NCI-H1105 treated with DMSO at 0.1 percent for 48 hours (cell line): ENCODE results near the gene NEUROD2.
A peak's percentile ranks its signal among the peaks of the same experiment; 100 is the strongest.

ENCODE experiments used
- DNase-seq: peaks from one replicate; lab custom pipeline; 2025; lab: John Stamatoyannopoulos, UW

NEUROD2 gene

DNA sequence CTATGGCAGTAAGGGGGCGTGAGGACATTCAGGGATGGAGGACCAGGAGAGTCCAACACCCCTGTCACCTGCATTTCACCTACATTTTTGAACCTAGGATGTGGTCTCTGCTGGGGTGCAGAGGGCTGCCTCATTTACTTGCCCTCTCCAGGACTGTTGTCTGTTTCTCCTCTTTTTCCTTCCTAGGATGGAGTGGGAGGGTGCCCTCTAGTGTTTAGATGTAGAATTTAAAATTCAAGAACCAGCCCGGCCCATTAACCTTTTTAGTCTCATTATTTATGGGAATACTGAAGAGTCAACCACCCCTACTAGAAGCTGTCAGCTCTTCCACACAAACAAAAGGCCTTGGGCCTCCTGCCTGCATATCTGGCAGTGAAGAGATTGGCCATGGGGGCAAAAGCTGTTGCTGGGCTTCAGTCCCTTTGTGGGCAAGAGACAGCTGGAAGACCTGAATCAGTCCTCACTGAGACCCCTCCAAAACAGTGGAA, 26.7 kb upstream of the NEUROD2 start:
- peak; percentile 41 for DNase-seq

DNA sequence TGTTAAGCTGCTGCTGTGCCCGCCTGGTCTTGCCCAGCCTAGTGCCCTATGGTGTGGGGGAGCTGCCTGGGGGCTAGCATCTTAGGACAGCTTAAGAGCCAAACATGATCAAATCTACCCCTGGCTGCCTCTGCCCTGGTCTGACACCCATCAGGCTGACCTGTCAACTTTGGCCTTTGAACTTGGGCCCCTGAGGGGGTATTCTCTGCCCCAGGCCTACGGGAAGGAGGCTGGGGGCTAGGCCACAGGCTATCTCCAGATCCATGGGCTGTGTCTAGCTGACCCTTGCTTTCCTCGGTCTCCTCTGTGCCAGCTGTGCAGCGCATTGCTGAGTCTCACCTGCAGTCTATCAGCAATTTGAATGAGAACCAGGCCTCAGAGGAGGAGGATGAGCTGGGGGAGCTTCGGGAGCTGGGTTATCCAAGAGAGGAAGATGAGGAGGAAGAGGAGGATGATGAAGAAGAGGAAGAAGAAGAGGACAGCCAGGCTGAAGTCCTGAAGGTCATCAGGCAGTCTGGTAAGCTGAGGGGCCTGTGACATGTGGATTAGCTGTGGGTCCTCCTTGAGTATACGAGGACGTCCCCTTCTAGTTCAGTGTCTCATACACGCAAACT, 26.0 kb upstream of the NEUROD2 start:
- no peak for DNase-seq

DNA sequence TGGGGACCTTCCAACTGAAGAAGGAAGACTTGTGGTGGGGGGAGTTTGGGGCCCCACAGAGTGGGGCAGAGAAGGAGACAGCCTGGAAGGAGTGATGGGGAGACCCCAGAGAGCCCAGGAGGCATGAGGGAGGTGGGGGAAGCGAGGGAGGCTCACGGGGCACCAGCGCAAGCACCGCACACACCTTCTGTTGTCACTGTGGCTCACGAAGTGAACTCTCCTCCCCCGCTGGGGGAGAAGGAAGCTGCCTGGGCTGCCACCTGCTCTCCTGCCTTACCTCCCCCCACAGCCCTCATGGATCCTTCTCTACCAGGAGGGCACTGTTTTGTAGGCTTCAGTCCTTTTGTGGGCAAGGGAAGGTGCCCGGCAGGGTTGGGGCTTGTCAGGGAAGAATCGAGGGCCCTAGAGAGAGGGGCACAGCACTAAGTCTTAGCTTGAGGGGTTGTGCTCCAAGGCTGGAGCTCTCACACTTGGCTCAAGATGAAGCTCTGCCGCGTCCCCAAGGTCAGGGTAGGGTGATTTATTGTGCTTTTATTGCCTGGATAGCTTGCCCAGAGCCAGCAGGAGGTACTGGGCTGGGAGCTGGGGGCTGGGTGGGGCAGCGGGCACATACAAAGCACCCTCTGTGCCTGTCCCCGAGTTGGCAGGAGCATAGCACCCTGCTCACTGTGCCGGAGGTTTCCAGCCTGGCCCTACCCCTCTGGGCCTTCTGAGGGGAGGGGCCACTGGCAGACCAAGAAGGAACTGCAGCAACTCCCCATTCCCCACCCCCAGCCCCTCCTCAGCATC, 24.6 kb upstream of the NEUROD2 start:
- DNase-seq, result no peak

DNA sequence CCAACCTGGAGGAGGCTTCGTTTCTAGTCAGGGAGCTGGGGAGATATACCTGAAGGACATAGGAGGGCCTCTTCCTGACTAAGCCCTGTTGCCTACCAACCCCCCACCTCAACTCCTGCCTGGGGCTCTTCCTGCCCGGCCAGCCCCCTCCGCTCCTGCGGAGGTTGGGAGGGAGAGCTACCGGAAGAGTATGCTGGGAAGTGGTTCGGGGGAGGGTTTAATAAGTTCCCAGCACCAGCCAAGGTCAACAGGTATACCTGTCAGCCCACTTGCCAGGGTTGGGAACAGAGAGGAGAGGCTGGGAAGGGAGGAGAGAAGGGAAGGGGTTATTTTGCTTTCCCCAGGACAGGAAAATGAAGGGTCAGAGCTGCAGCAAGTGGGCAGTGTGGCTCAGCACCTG, 23.7 kb upstream of the NEUROD2 start:
- no peak for DNase-seq

GRCh38 chr17:39629898-39630297, 22.2 kb upstream of the NEUROD2 start:
- DNase-seq, result no peak

DNA sequence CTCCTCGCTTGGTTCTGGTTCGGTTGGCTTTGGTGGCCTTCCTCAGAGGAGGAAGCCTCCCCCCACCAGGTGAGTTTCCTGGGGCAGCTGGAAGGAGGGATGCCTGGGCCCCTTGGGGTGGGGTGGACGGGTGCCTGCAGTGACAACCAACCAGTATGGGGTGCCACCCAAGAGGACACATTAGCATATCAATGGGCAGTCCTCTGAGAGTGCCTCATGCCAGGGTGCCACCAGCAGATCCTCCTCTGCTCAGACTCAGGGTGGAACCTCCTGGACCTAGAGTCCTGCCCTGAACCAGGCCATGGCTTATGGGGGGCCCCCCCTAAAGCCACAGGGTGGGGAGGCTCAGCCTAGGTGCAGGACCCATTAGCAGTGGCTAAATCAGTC, 21.8 kb upstream of the NEUROD2 start:
- DNase-seq, result no peak

DNA sequence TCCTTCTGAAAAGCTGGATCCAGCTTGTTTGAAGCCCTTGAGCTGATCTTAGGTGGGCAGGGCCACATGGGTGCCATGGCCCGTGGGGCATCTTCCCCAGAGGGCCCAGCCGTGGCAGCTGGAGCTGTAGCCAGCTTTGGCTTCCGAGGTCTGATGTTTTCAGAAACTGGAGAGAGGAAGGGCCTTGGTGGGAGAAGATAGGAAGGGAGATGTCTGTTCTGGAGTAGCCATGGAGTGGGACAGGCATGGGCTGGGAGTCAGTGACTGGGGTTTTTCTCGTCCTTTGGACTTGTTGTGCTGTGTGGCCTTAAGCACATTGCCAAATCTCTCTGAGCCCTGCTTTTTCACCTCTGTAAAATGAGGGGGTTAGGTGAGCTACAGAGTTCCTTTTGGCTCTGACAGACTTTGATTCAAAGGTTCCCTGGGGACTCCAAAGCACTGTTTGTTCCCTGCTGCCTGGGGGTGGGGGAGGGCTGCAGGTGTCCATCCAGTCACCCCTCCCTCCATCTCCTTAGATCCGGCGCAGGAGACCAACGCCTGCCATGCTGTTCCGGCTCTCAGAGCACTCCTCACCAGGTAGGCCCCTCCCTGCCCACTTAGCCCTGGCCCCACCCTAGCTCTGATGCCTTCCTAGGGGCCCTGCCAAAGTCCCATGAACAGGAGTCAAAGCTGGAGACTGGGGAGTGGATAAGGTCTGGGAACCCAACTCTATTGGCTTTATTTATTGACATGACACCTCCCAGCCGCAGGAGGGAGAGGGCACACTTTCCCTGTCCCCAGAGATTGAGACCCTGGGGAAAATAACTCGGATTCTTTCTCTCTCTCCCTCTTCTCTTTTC, 21.2 kb upstream of the NEUROD2 start:
- no peak for DNase-seq

GRCh38 chr17:39627712-39628516, 20.2 kb upstream of the NEUROD2 start:
- DNase-seq, result no peak

- DNase-seq, result no peak
These were observed 19.5 kb upstream of the NEUROD2 start for GRCh38 chr17:39627047-39627711.

DNA sequence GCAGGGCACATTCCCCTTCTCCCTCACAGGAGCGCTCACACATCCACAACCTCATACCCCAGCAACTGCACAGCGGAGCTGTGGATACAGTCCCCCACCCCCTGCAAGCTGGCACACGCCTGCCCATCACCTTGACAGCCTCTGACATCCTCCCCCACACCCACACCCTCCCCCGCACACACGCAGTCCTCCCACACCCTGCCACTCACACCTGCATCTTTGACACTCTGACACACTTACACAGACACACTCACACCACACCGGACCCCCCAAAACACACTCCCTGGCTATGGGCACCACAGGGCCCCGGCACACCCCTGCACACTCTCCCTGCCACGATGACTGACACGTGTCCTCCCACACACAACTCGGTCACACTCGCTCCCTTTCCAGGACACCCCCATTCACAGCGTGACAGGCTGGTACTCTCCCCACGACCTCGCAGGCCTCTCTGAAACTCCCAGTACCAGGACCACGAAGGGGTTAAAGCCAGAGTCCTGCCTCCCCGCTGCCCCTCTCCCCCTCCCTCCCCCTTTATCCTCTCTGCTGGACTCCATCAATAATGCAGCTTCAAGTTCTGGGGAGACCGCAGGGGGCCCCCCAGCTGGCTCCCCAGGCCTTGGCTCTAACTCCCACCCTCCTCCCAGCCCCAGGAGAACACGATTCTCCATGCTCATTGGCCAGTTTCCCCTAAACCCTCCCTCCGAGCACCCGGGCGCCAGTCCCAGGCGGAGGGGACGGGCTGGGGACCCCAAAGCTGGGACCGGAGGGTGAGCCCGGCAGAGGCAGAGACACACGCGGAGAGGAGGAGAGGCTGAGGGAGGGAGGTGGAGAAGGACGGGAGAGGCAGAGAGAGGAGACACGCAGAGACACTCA, 18.7 kb upstream of the NEUROD2 start, which contains the start of gene PPP1R1B:
Gene PPP1R1B, plus strand, starts transcription at position 782 of the 876 bp plus-strand sequence. CDS start 441 bp downstream, outside the sequence.
- DNase-seq, result no peak

DNA sequence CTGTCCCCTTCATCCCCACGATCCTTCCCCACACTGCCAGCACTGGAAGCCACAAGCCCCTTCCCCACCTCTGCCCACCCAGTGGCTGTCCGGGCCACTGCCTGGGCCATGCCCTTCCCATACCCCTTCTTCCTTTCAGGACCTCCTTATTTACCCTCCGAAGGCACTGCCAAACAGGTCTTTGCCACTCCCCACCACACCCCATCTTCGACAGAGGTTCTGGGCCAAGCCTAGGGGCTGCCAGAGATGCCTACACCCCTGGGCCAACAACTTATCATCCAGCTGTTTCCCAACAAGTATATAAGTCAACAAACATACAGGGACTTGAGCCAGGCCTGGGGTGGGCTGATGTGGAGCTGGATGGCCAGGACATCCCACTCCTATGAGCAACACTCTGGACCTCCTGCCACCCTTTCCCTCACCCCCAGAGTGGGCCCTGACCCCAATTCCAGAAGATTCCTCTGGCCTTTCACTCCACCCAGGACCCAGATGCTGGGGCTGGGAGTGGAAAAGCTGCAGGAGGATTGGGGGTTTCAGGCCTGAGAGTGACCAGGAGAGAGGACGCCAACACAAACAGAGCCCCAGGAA, 17.6 kb upstream of the NEUROD2 start:
- DNase-seq, result no peak

GRCh38 chr17:39624313-39624712, 16.6 kb upstream of the NEUROD2 start:
- no peak for DNase-seq

DNA sequence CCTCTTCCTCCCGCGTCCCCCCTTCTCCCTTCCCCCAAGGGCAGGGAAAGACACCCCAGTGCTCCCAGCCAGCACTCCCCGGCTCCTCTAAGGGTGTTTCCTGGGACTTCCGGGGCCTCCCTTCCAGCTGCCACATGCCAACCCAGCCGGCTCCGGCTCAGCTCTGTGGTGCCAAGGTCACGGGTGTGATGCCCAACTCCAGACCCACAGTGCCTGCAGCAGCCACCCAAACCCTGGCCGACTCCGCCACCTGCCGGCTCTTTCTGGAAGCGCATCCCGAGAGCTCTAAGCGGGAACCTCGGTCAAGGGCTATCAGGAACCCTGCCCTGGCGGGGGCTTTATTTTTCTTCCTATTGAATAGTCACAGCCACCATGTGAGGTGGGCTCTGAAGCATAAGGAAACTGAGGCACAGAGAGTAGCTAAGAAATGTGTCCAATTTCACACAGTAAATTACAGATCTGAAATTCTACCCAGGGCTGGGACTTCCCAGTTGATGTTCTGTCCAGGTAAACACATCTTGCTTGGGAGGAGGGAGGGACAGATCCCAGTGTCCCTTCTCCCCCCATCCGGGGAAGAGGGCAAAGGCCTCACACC, 15.7 kb upstream of the NEUROD2 start:
- peak; percentile 64 for DNase-seq

DNA sequence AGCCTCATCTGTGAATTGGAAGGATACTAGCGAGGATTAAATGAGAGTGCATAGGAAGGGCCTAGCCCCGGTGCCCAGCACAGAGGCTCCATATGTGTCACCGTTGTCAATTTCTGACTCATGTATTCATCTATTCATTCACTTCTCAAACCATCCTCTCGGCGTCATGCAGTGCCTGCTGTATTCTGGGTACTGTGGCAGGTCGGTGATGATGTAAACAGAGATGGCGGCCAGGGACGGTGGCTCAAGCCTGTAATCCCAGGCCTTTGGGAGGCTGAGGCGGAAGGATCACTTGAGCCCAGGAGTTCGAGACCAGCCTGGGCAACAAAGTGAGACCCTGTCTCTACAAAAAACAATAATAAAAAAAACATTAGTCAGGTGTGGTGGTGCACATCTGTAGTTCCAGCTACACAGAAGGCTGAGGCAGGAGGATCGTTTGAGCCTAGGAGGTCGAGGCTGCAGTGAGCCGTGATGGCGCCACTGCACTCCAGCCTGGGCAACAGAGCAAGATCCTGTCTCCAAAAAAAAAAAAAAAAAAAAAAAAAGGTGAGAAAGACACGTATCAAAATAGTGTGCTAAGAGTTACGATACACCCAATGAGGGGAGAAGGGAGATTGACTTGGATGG, 14.8 kb upstream of the NEUROD2 start:
- DNase-seq, result no peak

DNA sequence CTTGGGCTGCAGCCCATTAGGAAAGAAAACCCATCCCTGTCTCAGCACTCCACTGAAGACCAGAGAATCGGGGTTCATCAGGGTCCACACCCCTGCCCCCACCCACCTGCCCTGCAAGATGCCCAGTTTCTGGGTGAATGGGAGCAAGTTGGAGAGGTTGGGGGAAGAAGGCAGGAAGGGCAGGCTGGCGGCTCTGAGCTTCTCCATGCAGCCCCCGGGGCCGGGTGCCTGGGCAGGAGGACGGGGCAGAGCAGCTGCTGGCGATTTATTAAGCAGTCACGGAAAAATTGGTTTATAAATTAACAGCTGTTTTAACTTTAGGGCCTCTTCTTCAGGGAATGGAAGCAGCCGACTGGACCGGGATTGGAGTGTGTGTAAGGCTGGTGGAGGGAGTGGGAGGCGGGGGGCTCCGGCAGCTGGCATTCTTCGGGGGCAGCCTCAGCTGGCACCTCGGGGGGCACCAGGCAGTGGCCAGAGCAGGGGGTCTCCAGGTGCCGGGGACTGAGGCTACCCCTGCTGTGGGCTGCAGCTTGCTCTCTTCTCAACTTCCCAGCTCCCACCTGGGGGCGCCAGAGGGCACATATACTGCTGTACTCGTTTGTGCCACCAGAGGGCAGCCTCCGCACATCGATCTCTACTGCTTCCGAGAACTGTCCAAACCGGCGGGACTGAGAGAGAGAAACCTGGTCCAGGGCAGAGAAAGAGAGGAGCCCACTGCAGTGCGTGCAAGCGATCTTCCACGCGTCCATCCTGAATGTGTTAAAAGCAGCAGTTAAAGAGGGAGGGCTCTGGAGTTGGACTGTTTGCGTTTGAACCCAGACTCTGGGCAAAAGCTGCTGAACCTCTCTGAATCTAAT, 14.0 kb upstream of the NEUROD2 start:
- peak; percentile 70 for DNase-seq

DNA sequence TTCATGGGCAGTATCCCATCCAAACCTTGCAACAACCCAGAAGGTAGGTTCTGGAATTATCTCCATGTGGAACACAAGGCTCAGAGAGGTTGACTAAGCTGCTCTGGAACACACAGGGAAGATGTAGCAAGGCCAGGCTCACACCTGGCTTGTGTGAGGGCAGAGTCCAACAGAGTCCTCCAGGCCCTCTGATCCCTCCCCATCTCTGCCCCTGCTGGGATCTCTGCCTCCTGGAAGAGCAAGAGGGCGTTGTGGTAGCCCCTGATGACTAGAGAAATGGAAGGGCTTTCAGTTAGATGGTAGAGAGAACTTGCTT, 12.0 kb upstream of the NEUROD2 start:
- DNase-seq, result no peak

DNA sequence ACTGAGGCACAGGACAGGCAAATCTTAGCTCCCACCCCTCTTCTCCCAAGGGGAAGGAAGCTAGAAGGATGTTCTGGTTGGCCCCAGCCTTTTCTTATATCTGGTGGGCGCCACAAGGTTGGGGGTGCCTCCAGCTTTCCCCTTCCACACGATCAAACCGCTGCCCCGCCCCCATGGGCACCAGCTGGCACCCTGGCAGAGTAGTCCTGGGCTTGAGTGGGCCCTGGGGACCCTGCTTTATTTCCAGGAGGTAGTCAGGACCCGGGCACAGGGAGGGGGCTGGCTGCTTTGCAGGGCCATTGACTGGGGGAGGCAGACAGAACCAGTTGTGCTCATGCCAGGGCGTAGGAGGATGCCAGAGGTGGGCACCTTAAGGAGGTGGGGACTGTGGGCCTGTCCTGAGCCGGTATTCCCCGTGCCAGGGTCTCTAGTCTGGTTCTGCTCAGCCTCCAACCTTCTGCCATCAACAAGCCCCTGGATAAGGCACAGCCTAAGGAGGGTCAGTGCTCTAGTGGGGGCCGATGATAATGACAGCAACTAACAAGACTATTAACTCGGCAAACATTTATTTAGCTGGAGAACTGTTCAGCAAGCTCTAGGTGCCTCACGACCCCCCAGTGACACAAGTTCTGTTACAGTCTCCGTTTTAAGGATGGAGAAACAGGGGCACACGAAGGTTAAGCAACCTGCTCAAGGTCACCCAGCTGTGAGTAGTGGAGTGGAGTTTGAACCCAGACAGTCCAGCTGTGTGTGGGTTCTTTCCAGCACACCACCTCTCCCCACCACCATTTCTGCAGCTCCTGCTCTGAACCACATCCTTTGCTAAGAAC, 11.5 kb upstream of the NEUROD2 start:
- DNase-seq, result no peak
